ENCODE results near the gene CHD9. TPM values are rescaled to one million over a fixed set of nuclear protein-coding genes. Genes with fewer than 3 reads are reported as not detected.

The CHD9 gene
- total RNA-seq, 4 donors from 2014 or later = 97.2 to 141 (median 108) TPM

DNA sequence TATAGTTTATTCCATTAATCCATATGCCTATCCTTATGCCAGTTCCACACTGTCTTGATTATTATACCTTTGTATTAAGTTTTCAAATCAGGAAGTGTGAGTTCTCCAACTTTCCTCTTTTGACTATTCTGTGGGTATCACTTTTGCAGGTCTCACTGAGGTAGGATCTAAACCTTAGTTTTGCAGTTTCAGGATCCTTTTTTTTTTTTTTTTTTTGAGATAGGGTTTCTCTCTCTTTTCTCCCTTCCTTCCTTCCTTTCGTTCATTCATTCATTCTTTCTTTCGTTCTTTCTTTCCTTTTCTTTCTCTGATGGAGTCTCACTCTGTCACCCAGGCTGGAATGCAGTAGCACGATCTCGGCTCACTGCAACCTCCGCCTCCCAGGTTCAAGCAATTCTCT, 71.6 kb downstream of the CHD9 start:
- WGBS, 2 donors = 95 to 97% methylated on average over 5 of the region's 5 CpGs
- intact Hi-C loops (cut with DNase I) = loop anchor here (10.0 kb wide), 1 partner anchor 72 kb away; the partner anchor contains the start of genes CHD9 and CHD9NB
- Histone ChIP-seq H3K27ac (no peak overlapping the region), H3K36me3 (no peaks in the 10 kb centered on the region), H3K4me1 (peaks cover 8 to 10% of the 10 kb centered on the region in 2 donors), H3K4me3 (replicated peaks in 1 of 3) (no peak overlapping the region), H3K27me3 (no peaks in the 10 kb centered on the region), H3K9me3 (no peaks in the 10 kb centered on the region)
- TF ChIP-seq, protein P1, sequence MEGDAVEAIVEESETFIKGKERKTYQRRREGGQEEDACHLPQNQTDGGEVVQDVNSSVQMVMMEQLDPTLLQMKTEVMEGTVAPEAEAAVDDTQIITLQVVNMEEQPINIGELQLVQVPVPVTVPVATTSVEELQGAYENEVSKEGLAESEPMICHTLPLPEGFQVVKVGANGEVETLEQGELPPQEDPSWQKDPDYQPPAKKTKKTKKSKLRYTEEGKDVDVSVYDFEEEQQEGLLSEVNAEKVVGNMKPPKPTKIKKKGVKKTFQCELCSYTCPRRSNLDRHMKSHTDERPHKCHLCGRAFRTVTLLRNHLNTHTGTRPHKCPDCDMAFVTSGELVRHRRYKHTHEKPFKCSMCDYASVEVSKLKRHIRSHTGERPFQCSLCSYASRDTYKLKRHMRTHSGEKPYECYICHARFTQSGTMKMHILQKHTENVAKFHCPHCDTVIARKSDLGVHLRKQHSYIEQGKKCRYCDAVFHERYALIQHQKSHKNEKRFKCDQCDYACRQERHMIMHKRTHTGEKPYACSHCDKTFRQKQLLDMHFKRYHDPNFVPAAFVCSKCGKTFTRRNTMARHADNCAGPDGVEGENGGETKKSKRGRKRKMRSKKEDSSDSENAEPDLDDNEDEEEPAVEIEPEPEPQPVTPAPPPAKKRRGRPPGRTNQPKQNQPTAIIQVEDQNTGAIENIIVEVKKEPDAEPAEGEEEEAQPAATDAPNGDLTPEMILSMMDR (IDR thresholded peaks at IDR 0.05) = no peak
- TF ChIP-seq POLR2A (IDR thresholded peaks at IDR 0.05) = no peak
- no peak for DNase-seq

DNA sequence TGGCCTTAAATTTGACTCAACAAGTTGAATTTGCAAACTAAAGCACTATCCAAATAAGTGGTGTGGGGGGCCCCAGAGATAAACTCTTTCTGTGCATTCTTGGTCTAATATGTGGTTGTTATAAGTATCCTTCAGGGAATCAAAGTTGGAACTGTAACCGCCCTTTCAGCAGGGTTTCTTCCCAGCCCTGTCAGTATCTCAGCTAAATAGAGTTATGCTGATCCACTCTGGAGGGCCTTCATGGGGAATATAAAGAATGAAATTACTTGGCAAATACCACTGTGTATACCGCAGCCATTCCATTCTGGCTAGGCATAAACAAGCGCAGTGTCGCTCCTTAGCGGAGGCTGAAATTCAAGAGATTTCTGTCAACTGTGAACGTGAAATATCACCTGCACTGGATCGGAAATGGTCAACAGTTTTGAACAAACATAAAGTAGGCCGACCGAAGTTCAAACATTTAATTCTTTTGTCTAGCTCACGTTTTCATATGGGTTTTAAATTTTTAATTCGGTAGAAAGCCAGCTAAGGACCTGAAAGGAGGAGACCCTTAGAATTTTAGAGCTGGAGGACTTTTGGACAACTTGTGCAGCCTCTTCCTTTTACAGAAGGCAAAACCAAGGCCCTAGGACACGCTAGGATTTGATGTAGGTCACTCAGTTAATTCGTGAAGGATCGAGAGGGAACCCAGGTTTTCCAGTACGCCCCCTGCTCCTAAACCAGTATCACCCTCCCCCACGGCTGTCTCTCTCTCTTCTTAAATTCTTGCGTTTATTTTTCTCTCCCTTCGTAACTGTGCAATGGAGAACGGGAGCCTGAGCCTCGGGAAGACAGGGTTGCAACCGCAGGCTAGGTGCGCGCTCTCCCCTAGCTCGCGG, 74.7 kb downstream of the CHD9 start:
- Histone ChIP-seq H3K27me3 (no peaks in the 10 kb centered on the region), H3K36me3 (no peaks in the 10 kb centered on the region), H3K9me3 (no peaks in the 10 kb centered on the region), H3K4me1 (peaks cover 8 to 11% of the 10 kb centered on the region in 2 donors), H3K4me3 (replicated peaks in 1 of 3) (peak overlapping the region; percentile 72 to 81 (median 75)), H3K27ac (peak overlapping the region; percentile 93 to 97 (median 97))
- TF ChIP-seq POLR2A (IDR thresholded peaks at IDR 0.05) = no peak
- TF ChIP-seq, protein P1 (IDR thresholded peaks at IDR 0.05) = no peak
- intact Hi-C loops (cut with DNase I) = loop anchor here (10.0 kb wide), 1 partner anchor 75 kb away; the partner anchor contains the start of genes CHD9 and CHD9NB
- WGBS, 2 donors = 35 to 38% methylated on average over 25 of the region's 25 CpGs
- no peak for DNase-seq

DNA sequence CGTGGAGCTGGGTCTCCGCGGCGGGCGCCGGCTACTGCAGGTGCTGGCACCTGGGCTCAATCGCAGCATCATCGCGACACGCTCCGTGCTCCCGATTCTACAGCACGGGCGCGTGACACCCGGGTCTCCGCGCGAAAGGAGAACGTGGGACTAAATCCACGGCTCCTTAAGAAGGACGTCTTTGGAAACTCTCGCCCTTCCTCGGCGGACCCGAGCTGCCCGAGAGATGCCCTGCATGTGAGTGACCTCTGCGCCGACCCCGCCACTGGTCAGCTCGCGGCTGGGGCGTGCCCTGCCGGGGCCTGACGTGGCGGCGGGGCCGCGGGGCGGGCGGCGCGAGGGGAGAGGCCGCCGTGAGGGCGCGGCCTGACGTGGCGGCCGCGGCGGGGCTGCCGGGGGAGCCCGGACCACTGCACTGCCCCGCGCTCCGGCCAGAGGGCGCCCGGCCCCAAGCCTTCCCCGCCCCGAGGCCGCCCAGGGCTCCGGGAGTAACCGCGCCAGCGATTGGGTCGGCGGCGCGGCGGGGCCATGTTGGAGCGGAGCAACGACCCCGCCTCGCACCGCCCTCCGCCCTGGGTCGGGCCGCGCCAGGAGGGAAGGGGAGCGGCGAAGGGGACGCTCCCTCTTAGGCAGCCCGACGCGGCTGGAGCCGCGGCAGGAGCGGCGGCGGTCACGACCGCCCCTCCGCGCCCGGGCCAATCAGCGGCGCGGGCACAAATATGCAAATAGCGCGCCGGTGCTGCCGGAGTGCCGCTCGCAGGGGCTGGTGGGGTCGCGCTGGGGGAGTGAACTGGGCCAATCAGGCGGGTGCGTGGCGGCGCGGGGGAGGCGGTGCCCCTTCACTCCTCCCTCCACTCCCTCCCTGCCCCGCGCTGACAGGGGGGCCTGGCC, 75.6 kb downstream of the CHD9 start:
- Histone ChIP-seq H3K9me3 (no peaks in the 10 kb centered on the region), H3K4me1 (peaks cover 8 to 11% of the 10 kb centered on the region in 2 donors), H3K27me3 (no peaks in the 10 kb centered on the region), H3K36me3 (no peaks in the 10 kb centered on the region), H3K27ac (peak overlapping the region; percentile 93 to 97 (median 97)), H3K4me3 (replicated peaks in 1 of 3) (peak overlapping the region; percentile 72 to 81 (median 75))
- DNase-seq = peak; percentile 98
- TF ChIP-seq, protein P1 (IDR thresholded peaks at IDR 0.05) = peak in 4 of 6 experiments; percentile 56 to 97 (median 94)
- peak in 1 of 2 donors; percentile 77 for TF ChIP-seq POLR2A (IDR thresholded peaks at IDR 0.05)
- 2% methylated on average over 10 to 33 of the region's 115 CpGs for WGBS, 2 donors
- intact Hi-C loops (cut with DNase I) = no loop called here

DNA sequence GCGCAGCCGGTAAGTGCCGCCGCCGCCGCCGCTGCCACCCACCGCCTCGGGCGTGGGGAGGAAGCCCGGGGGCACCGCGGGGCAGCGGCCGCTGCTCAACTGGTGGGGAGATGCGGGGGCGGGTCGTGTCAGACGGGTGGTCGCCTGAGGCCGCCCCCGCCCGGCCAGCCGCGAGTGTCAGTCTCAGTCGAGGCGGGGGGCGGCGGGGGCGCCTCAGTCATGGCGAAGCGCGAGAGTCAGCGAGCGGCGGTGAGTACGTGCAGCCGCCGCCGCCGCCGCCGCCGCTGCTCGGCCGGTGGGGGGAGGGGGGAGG, 76.2 kb downstream of the CHD9 start:
- Histone ChIP-seq H3K27ac (peak overlapping the region; percentile 62 to 97 (median 64)), H3K9me3 (no peaks in the 10 kb centered on the region), H3K27me3 (no peaks in the 10 kb centered on the region), H3K4me3 (replicated peaks in 1 of 3) (peak overlapping the region in 2 of 3 donors; percentile 53 to 81), H3K4me1 (peaks cover 8 to 11% of the 10 kb centered on the region in 2 donors), H3K36me3 (no peaks in the 10 kb centered on the region)
- TF ChIP-seq POLR2A (IDR thresholded peaks at IDR 0.05) = no peak
- TF ChIP-seq, protein P1 (IDR thresholded peaks at IDR 0.05) = no peak
- WGBS, 2 donors = 0 to 2% methylated on average over 7 to 9 of the region's 46 CpGs
- DNase-seq = no peak
- intact Hi-C loops (cut with DNase I) = no loop called here

Measured in thyroid gland (tissue), 4 donors.